Measurements from ENCODE around the gene CLCC1. TPM values are rescaled to one million over a fixed set of nuclear protein-coding genes. Genes with fewer than 3 reads are reported as not detected.

Gene CLCC1
- total RNA-seq, 1 experiment from 2014 or later = 14.3 TPM

- RAD21 ChIA-PET (ENCODE audit: low non-redundant PET in 1 of 2, low total read pairs in 2 of 2, uncharacterized antibody in 2 of 2, unreplicated experiment in 2 of 2) = no interaction called here
- POLR2A ChIA-PET = no interaction called here
- H3K27ac ChIP-seq (ENCODE audit: low read depth, low read length) = no peak overlapping the region
- H3K4me1 ChIP-seq (ENCODE audit: control insufficient read depth in 1 of 2, insufficient read depth in 2 of 2, low read length in 2 of 2) = no peaks in the 10 kb centered on the region
- H4K20me1 ChIP-seq (ENCODE audit: insufficient read depth) = no peaks in the 10 kb centered on the region
- BruUV-seq (replicated peaks) = no TSS peak
- no peaks in the 10 kb centered on the region for H3K9me2 ChIP-seq (ENCODE audit: insufficient read depth)
- intact Hi-C loops (cut with micrococcal nuclease) = no loop called here
- DNase-seq (ENCODE audit: low read depth, low spot score) (no peak), ATAC-seq (no peak)
- H3K36me3 ChIP-seq (ENCODE audit: control insufficient read depth in 1 of 2, insufficient read depth in 2 of 2, low read length in 2 of 2) = peaks cover 4 to 7% of the 10 kb centered on the region in 2 experiments; a peak in 1 of 4 replicates
- no peak for TF ChIP-seq SIN3A (IDR thresholded peaks at IDR 0.05; ENCODE audit: low read depth)
- TF ChIP-seq SRF (IDR thresholded peaks at IDR 0.05; ENCODE audit: low read depth) = no peak
- TF ChIP-seq POLR2A (IDR thresholded peaks at IDR 0.05; ENCODE audit: borderline replicate concordance, extremely low read depth, insufficient read depth, insufficient read length) = no peak
- no peak for TF ChIP-seq TCF7L2 (IDR thresholded peaks at IDR 0.05; ENCODE audit: borderline replicate concordance, extremely low read depth, insufficient read depth, insufficient read length)
- no peak for TF ChIP-seq CBX3 (IDR thresholded peaks at IDR 0.05; ENCODE audit: low read depth)
- TF ChIP-seq RAD21 (IDR thresholded peaks at IDR 0.05; ENCODE audit: low read depth) = no peak
- TF ChIP-seq ZNF274 (IDR thresholded peaks at IDR 0.05; ENCODE audit: low read depth, low read length) = no peak
- no peak for TF ChIP-seq ZFX (IDR thresholded peaks at IDR 0.05)
- no peak for TF ChIP-seq POLR2AphosphoS5 (IDR thresholded peaks at IDR 0.05; ENCODE audit: low read depth, low read length)
- TF ChIP-seq CTCF (IDR thresholded peaks at IDR 0.05 in 2 of 3, conservative IDR thresholded peaks at IDR 0.05 in 1 of 3; ENCODE audit: borderline replicate concordance in 1 of 3, insufficient read depth in 1 of 3, low read depth in 2 of 3, low read length in 2 of 3) = no peak
- TF ChIP-seq ZBTB33 (IDR thresholded peaks at IDR 0.05; ENCODE audit: extremely low read depth, insufficient replicate concordance, low read length) = no peak
- H3K9me3 ChIP-seq (ENCODE audit: control insufficient read depth in 1 of 2, insufficient read depth in 1 of 2, low read depth in 1 of 2, low read length in 2 of 2) = no peaks in the 10 kb centered on the region
- CTCF ChIA-PET = no interaction called here
- no peaks in the 10 kb centered on the region for H3K27me3 ChIP-seq (ENCODE audit: insufficient read depth, low read length)
- no peak overlapping the region for H3K4me3 ChIP-seq (replicated peaks in 1 of 2; ENCODE audit: low read depth in 1 of 2, low read length in 2 of 2)
- no peak overlapping the region for H3K4me2 ChIP-seq (ENCODE audit: low read length)
- no peaks in the 10 kb centered on the region for H3K79me2 ChIP-seq (ENCODE audit: insufficient read depth, low read length)
- no peak overlapping the region for H2AFZ ChIP-seq (ENCODE audit: low read depth, low read length, poor library complexity, severe bottlenecking)
- H3K9ac ChIP-seq (ENCODE audit: low read length) = no peak overlapping the region
Measured at GRCh38 chr1:108916788-108917187, 46.5 kb downstream of the CLCC1 start.

Other genes with a start within 250 kb of the CLCC1 start
- 22.6 TPM for gene STXBP3, start 216.8 kb downstream of the CLCC1 start, total RNA-seq (2021; ENCODE audit: unreplicated experiment)
- gene AKNAD1, start 106.4 kb downstream of the CLCC1 start, total RNA-seq (2021; ENCODE audit: unreplicated experiment) = 0.15 TPM
- 58.1 TPM for gene GPSM2, start 86.5 kb downstream of the CLCC1 start, total RNA-seq (2021; ENCODE audit: unreplicated experiment)
- 9.3 TPM for gene WDR47, start 78.6 kb upstream of the CLCC1 start, total RNA-seq (2021; ENCODE audit: unreplicated experiment)
- 27.3 TPM for gene TAF13, start 112.5 kb upstream of the CLCC1 start, total RNA-seq (2021; ENCODE audit: unreplicated experiment)
- 21.4 TPM for gene TMEM167B, start 127.3 kb upstream of the CLCC1 start, total RNA-seq (2021; ENCODE audit: unreplicated experiment)
- gene ELAPOR1, start 150.6 kb upstream of the CLCC1 start, total RNA-seq (2021; ENCODE audit: unreplicated experiment) = 0.57 TPM